Astrocyte of the spinal cord (primary cell): ENCODE data around the gene ZBTB12.
"Not testable (repeated sequence)": the region's sequence is repeated elsewhere in the genome, so short reads cannot be mapped to it uniquely, and the experiment has no call there.

Source experiments
- DNase-seq: peaks from one replicate; pipeline ENCODE4 v3.0.0; 2011; ENCODE audit warnings: low read depth, low spot score
- H3K4me3 ChIP-seq: 2 replicates; pipeline ENCODE4 v1.5.1; 2011; ENCODE audit warnings: low read depth, mild to moderate bottlenecking, low read length, moderate library complexity
- CTCF ChIP-seq: IDR thresholded peaks from 2 replicates; pipeline ENCODE4 v1.5.1; 2012; ENCODE audit warnings: low read depth, mild to moderate bottlenecking, low read length, inconsistent platforms
- in situ Hi-C: cut with HindIII; loops from 2 replicates; pipeline ENCODE4 v1.10.0; 2017; ENCODE audit warnings: low sequenced_read_pairs

The ZBTB12 gene

GRCh38 chr6:31911826-31912585 is 10.1 kb upstream of the ZBTB12 start:
- TF ChIP-seq CTCF, result no peak
- no peak overlapping the region for H3K4me3 ChIP-seq
- no peak for DNase-seq
- in situ Hi-C loops, result no loop called here

- DNase-seq, H3K4me3 ChIP-seq, in situ Hi-C loops: not testable (repeated sequence)
Measured at GRCh38 chr6:31909298-31909697, 7.4 kb upstream of the ZBTB12 start.

- no peak for TF ChIP-seq CTCF
- H3K4me3 ChIP-seq, result no peak overlapping the region
- DNase-seq, result peak; percentile 54
- in situ Hi-C loops, result no loop called here
Measured at GRCh38 chr6:31908791-31909190, 6.9 kb upstream of the ZBTB12 start.

- in situ Hi-C loops, DNase-seq, H3K4me3 ChIP-seq: not testable (repeated sequence)
Measured at GRCh38 chr6:31908255-31908654, 6.4 kb upstream of the ZBTB12 start.

- in situ Hi-C loops, result no loop called here
- peak; percentile 45 for DNase-seq
- TF ChIP-seq CTCF, result no peak
- H3K4me3 ChIP-seq, result no peak overlapping the region
Measured at GRCh38 chr6:31907158-31907813, 5.4 kb upstream of the ZBTB12 start.

GRCh38 chr6:31906727-31907126 is 4.8 kb upstream of the ZBTB12 start:
- DNase-seq, in situ Hi-C loops, H3K4me3 ChIP-seq: not testable (repeated sequence)

- in situ Hi-C loops, result no loop called here
- no peak overlapping the region for H3K4me3 ChIP-seq
- no peak for DNase-seq
- no peak for TF ChIP-seq CTCF
Measured at GRCh38 chr6:31906122-31906521, 4.2 kb upstream of the ZBTB12 start.

- H3K4me3 ChIP-seq, result no peak overlapping the region
- DNase-seq, result no peak
- TF ChIP-seq CTCF, result no peak
- in situ Hi-C loops, result no loop called here
Measured at GRCh38 chr6:31905041-31905440, 3.2 kb upstream of the ZBTB12 start.
